ENCODE data around the gene VIPR1.

DNA sequence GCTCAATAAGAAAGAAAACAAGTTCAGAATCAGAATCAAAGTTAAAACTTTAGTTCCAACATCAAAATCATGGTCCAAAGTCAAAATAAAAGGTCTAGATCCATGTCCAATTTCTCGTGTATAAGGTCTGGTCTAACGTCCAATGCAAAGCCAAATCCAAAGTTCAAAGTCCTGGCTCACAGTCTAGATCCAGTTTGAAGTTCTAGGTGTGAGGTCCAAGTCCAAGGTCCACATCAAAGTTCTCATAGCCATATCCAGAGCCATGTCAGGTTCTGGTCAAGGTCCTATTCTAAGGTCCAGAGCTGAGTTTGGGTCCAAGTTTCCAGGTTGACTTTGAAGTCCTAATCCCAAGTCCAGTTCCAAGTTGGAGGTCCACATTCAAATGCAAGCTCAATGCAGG lies 40.7 kb upstream of the VIPR1 start:
- TF ChIP-seq CTCF (IDR thresholded peaks at IDR 0.05; ENCODE audit: low read length) (no peak), EZH2 (optimal IDR thresholded peaks at IDR 0.05; ENCODE audit: low read depth, low read length) (no peak)
